ENCODE results near the gene PRAME. TPM values are rescaled to one million over a fixed set of nuclear protein-coding genes. Genes with fewer than 3 reads are reported as not detected.

The PRAME gene
- total and polyA plus RNA-seq, 2 experiments from 2014 or later, result not detected

DNA sequence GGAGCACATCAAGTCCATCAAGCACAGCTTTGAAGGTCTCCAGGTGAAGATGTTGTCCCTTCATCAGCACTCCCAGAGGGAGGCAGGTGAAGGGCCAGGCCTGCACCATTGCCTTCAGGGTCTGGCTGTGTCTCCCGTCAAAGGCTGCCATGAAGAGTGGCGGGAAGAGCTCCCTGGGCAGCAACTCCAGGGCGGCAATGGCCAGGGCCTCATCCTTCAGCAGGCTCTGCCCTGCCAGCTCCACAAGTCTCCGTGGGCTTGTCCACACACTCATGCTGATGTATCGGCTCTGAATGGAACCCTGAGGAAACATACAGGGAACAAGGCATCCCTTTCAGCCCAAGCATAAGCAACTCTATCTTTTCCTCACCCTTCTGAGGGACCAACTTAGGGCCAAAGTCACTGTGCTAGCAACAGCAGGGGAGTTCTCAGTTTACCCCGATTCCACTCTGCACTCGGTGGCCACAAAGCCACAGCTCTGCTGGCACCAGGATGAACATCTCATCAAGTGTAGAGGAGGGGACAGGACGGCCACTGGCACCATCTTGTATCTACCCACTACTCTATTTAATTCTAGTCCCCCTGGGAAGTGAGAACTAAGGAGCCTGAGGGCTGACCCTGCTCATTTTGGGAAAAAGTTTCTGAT is 8.2 kb downstream of the PRAME start:
- no peak for DNase-seq (ENCODE audit: low read depth in 1 of 2, low spot score in 1 of 2)
- H3K4me1 ChIP-seq (ENCODE audit: low read depth), result no peaks in the 10 kb centered on the region
- no peak overlapping the region for H3K4me3 ChIP-seq
- H3K36me3 ChIP-seq, result no peaks in the 10 kb centered on the region
- TF ChIP-seq, protein P1, sequence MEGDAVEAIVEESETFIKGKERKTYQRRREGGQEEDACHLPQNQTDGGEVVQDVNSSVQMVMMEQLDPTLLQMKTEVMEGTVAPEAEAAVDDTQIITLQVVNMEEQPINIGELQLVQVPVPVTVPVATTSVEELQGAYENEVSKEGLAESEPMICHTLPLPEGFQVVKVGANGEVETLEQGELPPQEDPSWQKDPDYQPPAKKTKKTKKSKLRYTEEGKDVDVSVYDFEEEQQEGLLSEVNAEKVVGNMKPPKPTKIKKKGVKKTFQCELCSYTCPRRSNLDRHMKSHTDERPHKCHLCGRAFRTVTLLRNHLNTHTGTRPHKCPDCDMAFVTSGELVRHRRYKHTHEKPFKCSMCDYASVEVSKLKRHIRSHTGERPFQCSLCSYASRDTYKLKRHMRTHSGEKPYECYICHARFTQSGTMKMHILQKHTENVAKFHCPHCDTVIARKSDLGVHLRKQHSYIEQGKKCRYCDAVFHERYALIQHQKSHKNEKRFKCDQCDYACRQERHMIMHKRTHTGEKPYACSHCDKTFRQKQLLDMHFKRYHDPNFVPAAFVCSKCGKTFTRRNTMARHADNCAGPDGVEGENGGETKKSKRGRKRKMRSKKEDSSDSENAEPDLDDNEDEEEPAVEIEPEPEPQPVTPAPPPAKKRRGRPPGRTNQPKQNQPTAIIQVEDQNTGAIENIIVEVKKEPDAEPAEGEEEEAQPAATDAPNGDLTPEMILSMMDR (IDR thresholded peaks at IDR 0.05; ENCODE audit: low read depth, low read length), result no peak
- H3K27me3 ChIP-seq, result no peaks in the 10 kb centered on the region
- no peaks in the 10 kb centered on the region for H3K9me3 ChIP-seq (ENCODE audit: low read depth)
- H3K27ac ChIP-seq, result no peak overlapping the region

DNA sequence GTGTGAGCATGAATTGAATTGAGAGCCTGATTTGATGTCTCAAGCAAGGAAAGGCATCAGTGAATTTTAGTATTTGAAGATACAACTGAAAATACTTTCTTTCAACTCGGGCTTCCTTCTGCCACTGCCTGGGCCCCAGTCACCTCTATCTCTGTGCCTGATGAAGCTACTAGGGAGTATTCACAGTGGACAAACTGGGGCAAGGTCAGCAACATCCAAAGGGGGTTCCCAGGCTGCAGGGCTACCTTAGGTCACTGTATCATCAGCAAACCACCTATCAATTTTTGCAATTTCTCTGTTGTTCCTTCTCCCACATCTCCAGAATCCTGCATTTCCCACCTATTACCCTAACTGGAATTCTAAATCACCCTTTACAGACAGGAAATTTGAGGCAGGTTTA is 10.2 kb downstream of the PRAME start:
- no peak overlapping the region for H3K27ac ChIP-seq
- H3K4me3 ChIP-seq, result no peak overlapping the region
- DNase-seq (ENCODE audit: low read depth in 1 of 2, low spot score in 1 of 2), result no peak
- TF ChIP-seq, protein P1 (IDR thresholded peaks at IDR 0.05; ENCODE audit: low read depth, low read length), result no peak
- no peaks in the 10 kb centered on the region for H3K4me1 ChIP-seq (ENCODE audit: low read depth)
- H3K27me3 ChIP-seq, result no peaks in the 10 kb centered on the region
- no peaks in the 10 kb centered on the region for H3K36me3 ChIP-seq
- H3K9me3 ChIP-seq (ENCODE audit: low read depth), result no peaks in the 10 kb centered on the region

DNA sequence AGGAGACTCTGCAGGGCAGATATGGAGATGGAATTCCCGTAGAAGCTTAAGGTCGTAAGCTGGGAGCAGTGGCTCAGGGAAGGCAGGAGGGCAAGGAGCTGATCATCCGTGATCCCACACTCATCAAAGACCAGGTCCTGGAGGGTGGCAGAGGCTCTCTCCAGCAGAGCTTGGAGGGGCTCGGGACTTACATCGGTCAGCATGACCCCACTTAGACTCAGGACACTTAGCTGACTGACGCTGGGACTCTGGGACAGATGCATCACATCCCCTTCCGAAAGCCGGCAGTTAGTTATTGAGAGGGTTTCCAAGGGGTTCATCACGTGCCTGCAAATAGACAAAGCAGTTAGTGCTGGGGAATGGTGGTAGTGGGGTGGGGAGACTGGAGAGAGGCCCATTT is 10.7 kb downstream of the PRAME start:
- no peaks in the 10 kb centered on the region for H3K9me3 ChIP-seq (ENCODE audit: low read depth)
- H3K36me3 ChIP-seq, result no peaks in the 10 kb centered on the region
- no peak overlapping the region for H3K27ac ChIP-seq
- no peak for DNase-seq (ENCODE audit: low read depth in 1 of 2, low spot score in 1 of 2)
- TF ChIP-seq, protein P1 (IDR thresholded peaks at IDR 0.05; ENCODE audit: low read depth, low read length), result no peak
- H3K4me3 ChIP-seq, result no peak overlapping the region
- H3K4me1 ChIP-seq (ENCODE audit: low read depth), result no peaks in the 10 kb centered on the region
- H3K27me3 ChIP-seq, result no peaks in the 10 kb centered on the region

DNA sequence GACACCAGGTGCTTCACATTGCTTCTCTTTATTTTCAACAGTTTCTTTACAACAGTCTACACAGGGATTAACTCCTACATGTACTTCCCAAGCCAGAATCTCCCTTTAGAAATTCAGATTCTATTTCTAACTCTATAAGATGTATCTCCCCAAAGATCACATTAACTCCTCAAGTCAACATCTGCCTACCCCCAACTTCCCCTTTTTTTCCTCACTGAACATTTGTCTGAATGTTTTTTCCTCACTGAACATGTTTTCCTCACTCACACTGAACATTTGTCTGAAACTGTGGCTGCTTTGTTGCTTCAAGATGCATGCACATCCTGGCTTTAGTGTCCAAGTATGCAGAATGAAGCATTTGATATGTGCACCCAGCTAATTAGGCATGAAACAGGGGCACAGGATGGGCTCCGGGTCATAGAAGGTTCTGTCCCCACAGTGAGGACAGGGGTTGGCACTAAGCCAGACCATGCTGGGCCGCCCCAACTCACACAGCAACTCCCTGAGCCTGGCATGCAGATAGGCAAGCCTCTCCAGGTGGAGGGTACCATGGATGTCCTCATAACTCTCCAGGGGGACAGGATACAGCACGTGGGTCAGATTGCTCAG is 11.3 kb downstream of the PRAME start:
- DNase-seq (ENCODE audit: low read depth in 1 of 2, low spot score in 1 of 2), result no peak
- Histone ChIP-seq H3K4me3 (no peak overlapping the region), H3K27me3 (no peaks in the 10 kb centered on the region), H3K36me3 (no peaks in the 10 kb centered on the region), H3K4me1 (ENCODE audit: low read depth) (no peaks in the 10 kb centered on the region), H3K9me3 (ENCODE audit: low read depth) (no peaks in the 10 kb centered on the region), H3K27ac (no peak overlapping the region)
- TF ChIP-seq, protein P1 (IDR thresholded peaks at IDR 0.05; ENCODE audit: low read depth, low read length), result no peak

DNA sequence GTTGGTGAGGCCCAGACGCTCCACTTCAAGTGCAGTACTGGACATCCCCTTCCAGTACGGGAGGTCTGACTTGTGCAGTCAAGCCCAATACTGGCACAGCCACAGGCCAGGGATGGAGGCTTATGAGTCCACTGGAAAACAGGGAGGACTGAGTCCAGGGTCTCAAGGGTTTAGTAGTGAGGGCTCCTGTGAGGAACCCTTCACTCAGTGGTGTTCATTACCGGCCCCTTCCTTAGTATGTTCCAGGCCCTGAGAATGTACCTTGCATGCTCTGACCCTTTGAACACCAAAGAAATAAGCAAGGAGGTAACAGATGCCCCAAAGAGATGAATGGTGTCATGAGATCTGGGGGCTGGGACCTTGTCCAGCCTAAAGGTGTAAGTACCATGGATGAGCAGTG is 11.8 kb downstream of the PRAME start:
- Histone ChIP-seq H3K4me1 (ENCODE audit: low read depth) (no peaks in the 10 kb centered on the region), H3K27ac (no peak overlapping the region), H3K36me3 (no peaks in the 10 kb centered on the region), H3K4me3 (no peak overlapping the region), H3K9me3 (ENCODE audit: low read depth) (no peaks in the 10 kb centered on the region), H3K27me3 (no peaks in the 10 kb centered on the region)
- TF ChIP-seq, protein P1 (IDR thresholded peaks at IDR 0.05; ENCODE audit: low read depth, low read length), result no peak
- no peak for DNase-seq (ENCODE audit: low read depth in 1 of 2, low spot score in 1 of 2)
